Caco-2 (cell line): Measurements from ENCODE around the gene CD86. TPM values are rescaled to one million over a fixed set of nuclear protein-coding genes. Genes with fewer than 3 reads are reported as not detected.

Experiments used
- BruUV-seq: library from RNA; stranded (reverse); fragments of 400-500 nt; replicated peaks from 2 replicates; lab custom pipeline; 2021; lab: Mats Ljungman, UMichigan
- CTCF ChIA-PET: fragments of 300-600 bp; sonication (Branson Sonifier 250); formaldehyde crosslinking; loops from one replicate; lab custom pipeline; 2022; ENCODE audit warnings: antibody characterized with exemption; lab: Charles Lee
- POLR2A ChIA-PET: fragments of 300-600 bp; sonication (Branson Sonifier 250); formaldehyde crosslinking; loops from one replicate; lab custom pipeline; 2022; ENCODE audit warnings: antibody characterized with exemption; lab: Charles Lee
- DNase-seq, 2 experiments: peaks; one replicate each; pipeline versions ENCODE4 v3.0.0 to v3.0.0-alpha.2; 2020 to 2022
- H3K27me3 ChIP-seq: replicated peaks from 2 replicates; pipeline ENCODE4 v1.6.0; 2011; ENCODE audit warnings: low read length; ENCODE audit not compliant: control insufficient read depth, insufficient read depth
- H3K36me3 ChIP-seq: 2 replicates; pipeline ENCODE4 v1.5.1; 2011; ENCODE audit warnings: low read length; ENCODE audit not compliant: control insufficient read depth, insufficient read depth
- H3K4me1 ChIP-seq: fragments of 250-450 bp; sonication (Bioruptor Pico); 2 replicates; pipeline ENCODE4 v1.5.1; 2020; ENCODE audit warnings: mild to moderate bottlenecking
- H3K4me3 ChIP-seq: 2 replicates; pipeline ENCODE4 v1.5.1; 2011; ENCODE audit warnings: low read depth, mild to moderate bottlenecking, control low read depth, low read length
- H3K9me3 ChIP-seq: fragments of 250-450 bp; sonication (Bioruptor Pico); 2 replicates; pipeline ENCODE4 v1.5.1; 2020; ENCODE audit warnings: mild to moderate bottlenecking, moderate library complexity
- H3K27ac Mint-ChIP-seq: one replicate; pipeline ENCODE4 v1.8.0; 2022; ENCODE audit warnings: mixed read lengths; ENCODE audit not compliant: unreplicated experiment
- H3K27me3 Mint-ChIP-seq: one replicate; pipeline ENCODE4 v1.8.0; 2022; ENCODE audit warnings: mixed read lengths; ENCODE audit not compliant: insufficient read depth, unreplicated experiment
- H3K36me3 Mint-ChIP-seq: one replicate; pipeline ENCODE4 v1.8.0; 2022; ENCODE audit warnings: mild to moderate bottlenecking, mixed read lengths; ENCODE audit not compliant: insufficient read depth, unreplicated experiment
- H3K4me1 Mint-ChIP-seq: one replicate; pipeline ENCODE4 v1.8.0; 2022; ENCODE audit warnings: low read depth, mixed read lengths; ENCODE audit not compliant: unreplicated experiment
- H3K4me3 Mint-ChIP-seq: one replicate; pipeline ENCODE4 v1.8.0; 2022; ENCODE audit warnings: mild to moderate bottlenecking, moderate library complexity, mixed read lengths; ENCODE audit not compliant: unreplicated experiment
- H3K9me3 Mint-ChIP-seq: one replicate; pipeline ENCODE4 v1.8.0; 2022; ENCODE audit warnings: mixed read lengths; ENCODE audit not compliant: unreplicated experiment
- intact Hi-C: fragments of 100-400 bp; cut with micrococcal nuclease; formaldehyde crosslinking; loops from one replicate; pipeline ENCODE4 v1.10.0; 2022; ENCODE audit not compliant: unreplicated experiment
- total RNA-seq: library from RNA; stranded (reverse); gene quantifications from 2 replicates; pipeline ENCODE4 v1.2.3, GENCODE V29; 2022
- TF ChIP-seq, protein P1 (sequence below), 2 experiments: fragments of 200-600 bp in 1 of 2; IDR thresholded peaks; 1 replicate in 1 of 2; 2 replicates in 1 of 2; pipeline versions ENCODE4 v1.5.1 to v1.8.0; 2011 to 2022; ENCODE audit warnings: antibody characterized with exemption in 1 of 2, control low read depth in 1 of 2, inconsistent platforms in 1 of 2, low read depth in 1 of 2, low read length in 1 of 2, mild to moderate bottlenecking in 1 of 2, moderate library complexity in 1 of 2; ENCODE audit not compliant: insufficient read depth in 1 of 2, severe bottlenecking in 1 of 2, unreplicated experiment in 1 of 2

CD86 gene
- total RNA-seq, 1 experiment from 2014 or later, result not detected

DNA sequence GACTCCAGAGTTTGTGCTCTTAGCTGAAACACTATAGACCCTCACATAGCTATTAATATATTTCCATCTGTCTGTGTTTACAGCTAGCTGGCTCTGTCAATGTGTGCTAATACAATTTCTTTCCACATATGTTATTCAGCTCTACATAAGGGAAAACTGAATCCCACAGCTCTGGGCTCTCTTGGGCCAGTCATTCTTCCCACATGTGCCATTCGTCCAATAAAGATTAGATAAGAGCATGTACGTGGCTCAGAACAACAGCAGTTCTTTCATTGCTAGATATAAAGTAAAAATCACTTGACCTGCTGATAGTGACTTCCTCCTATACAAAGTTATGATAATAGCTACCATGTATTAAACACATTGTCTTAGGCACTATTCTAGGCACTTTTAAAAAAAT, 30.4 kb upstream of the CD86 start:
- no peaks in the 10 kb centered on the region for H3K27me3 ChIP-seq
- TF ChIP-seq, protein P1, sequence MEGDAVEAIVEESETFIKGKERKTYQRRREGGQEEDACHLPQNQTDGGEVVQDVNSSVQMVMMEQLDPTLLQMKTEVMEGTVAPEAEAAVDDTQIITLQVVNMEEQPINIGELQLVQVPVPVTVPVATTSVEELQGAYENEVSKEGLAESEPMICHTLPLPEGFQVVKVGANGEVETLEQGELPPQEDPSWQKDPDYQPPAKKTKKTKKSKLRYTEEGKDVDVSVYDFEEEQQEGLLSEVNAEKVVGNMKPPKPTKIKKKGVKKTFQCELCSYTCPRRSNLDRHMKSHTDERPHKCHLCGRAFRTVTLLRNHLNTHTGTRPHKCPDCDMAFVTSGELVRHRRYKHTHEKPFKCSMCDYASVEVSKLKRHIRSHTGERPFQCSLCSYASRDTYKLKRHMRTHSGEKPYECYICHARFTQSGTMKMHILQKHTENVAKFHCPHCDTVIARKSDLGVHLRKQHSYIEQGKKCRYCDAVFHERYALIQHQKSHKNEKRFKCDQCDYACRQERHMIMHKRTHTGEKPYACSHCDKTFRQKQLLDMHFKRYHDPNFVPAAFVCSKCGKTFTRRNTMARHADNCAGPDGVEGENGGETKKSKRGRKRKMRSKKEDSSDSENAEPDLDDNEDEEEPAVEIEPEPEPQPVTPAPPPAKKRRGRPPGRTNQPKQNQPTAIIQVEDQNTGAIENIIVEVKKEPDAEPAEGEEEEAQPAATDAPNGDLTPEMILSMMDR (IDR thresholded peaks at IDR 0.05; ENCODE audit: insufficient read depth in 1 of 2, low read depth in 1 of 2, low read length in 1 of 2, severe bottlenecking in 1 of 2, unreplicated experiment in 1 of 2), result no peak
- Mint-ChIP-seq H3K36me3 (no peaks in the 10 kb centered on the region), H3K4me1 (no peaks in the 10 kb centered on the region), H3K9me3 (no peaks in the 10 kb centered on the region), H3K27me3 (peaks cover 5% of the 10 kb centered on the region), H3K27ac (no peak overlapping the region), H3K4me3 (no peak overlapping the region)
- ChIA-PET POLR2A (no interaction called here), CTCF (no interaction called here)
- BruUV-seq, result no TSS peak
- H3K9me3 ChIP-seq, result no peaks in the 10 kb centered on the region
- peaks cover 6% of the 10 kb centered on the region; the same call in 1 of the 2 replicates for H3K4me1 ChIP-seq
- H3K4me3 ChIP-seq, result no peak overlapping the region
- no peaks in the 10 kb centered on the region for H3K36me3 ChIP-seq
- intact Hi-C loops, result no loop called here
- DNase-seq, result no peak

DNA sequence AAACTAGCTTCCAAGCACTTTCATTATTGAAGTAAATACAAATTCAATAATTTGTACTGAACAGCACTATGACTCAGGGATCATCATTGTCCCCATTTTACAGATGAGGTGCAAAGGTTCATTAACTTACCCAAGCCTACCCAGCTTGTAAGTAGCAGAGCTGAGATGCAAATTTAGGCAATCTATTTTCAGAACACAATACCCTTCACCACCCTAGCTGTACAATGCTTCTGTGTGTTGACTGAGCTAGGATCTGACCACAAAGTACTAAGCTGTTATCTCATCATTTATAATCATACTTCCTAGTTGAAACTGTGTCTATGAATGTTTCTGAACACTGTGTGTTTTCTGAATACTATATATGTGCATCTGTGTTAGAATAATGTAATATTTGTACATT, 29.9 kb upstream of the CD86 start:
- no peak overlapping the region for H3K27ac Mint-ChIP-seq
- no peaks in the 10 kb centered on the region for H3K4me1 Mint-ChIP-seq
- ChIA-PET CTCF (no interaction called here), POLR2A (no interaction called here)
- Histone ChIP-seq H3K9me3 (no peaks in the 10 kb centered on the region), H3K4me3 (no peak overlapping the region), H3K36me3 (no peaks in the 10 kb centered on the region), H3K27me3 (no peaks in the 10 kb centered on the region), H3K4me1 (peaks cover 6% of the 10 kb centered on the region; the same call in 1 of the 2 replicates)
- peaks cover 5% of the 10 kb centered on the region for H3K27me3 Mint-ChIP-seq
- H3K36me3 Mint-ChIP-seq, result no peaks in the 10 kb centered on the region
- TF ChIP-seq, protein P1 (IDR thresholded peaks at IDR 0.05; ENCODE audit: insufficient read depth in 1 of 2, low read depth in 1 of 2, low read length in 1 of 2, severe bottlenecking in 1 of 2, unreplicated experiment in 1 of 2), result no peak
- intact Hi-C loops, result no loop called here
- H3K4me3 Mint-ChIP-seq, result no peak overlapping the region
- no TSS peak for BruUV-seq
- no peak for DNase-seq
- H3K9me3 Mint-ChIP-seq, result no peaks in the 10 kb centered on the region

DNA sequence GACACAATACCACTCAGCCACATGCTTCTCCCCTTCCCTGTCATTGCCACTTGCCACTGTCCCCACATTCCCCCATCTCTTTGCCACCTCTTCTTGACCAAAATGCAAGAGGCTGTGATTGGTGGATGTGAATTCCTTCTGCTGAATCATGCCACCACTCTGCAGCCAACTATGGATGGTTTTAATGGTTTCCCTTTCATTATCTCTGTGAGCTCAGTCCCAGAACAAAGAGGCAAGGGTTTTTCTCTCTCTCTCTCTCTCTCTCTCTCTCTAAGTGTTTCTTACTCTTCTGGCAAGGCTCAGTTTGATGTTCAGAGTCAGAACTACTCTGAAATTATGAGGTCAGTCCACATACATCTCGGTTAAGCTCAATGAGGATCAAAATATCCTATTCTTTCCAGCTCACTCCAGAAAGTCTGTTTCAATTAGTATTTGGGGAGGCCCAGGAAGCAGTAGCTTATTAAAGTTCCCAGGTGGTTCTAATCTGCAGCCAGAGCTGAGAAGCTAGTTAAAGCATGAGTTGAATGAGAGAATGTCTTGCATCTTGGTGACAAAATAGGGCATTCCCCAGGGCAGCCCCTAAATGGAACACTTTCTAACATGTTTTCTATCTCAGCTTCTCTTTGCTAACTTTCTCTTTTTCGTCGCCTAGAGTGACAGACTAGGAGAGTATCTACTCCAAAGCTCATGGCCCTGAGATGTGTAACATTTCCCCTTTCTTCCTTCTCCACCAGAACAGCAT, 24.6 kb upstream of the CD86 start:
- H3K27ac Mint-ChIP-seq, result no peak overlapping the region
- no peaks in the 10 kb centered on the region for H3K4me1 Mint-ChIP-seq
- Histone ChIP-seq H3K27me3 (no peaks in the 10 kb centered on the region), H3K36me3 (no peaks in the 10 kb centered on the region), H3K4me1 (no peaks in the 10 kb centered on the region), H3K4me3 (no peak overlapping the region), H3K9me3 (no peaks in the 10 kb centered on the region; the same call in 1 of the 2 replicates)
- TF ChIP-seq, protein P1 (IDR thresholded peaks at IDR 0.05; ENCODE audit: insufficient read depth in 1 of 2, low read depth in 1 of 2, low read length in 1 of 2, severe bottlenecking in 1 of 2, unreplicated experiment in 1 of 2), result no peak
- no TSS peak for BruUV-seq
- H3K27me3 Mint-ChIP-seq, result peaks cover 3% of the 10 kb centered on the region
- DNase-seq, result no peak
- H3K9me3 Mint-ChIP-seq, result peaks cover 5% of the 10 kb centered on the region
- H3K36me3 Mint-ChIP-seq, result no peaks in the 10 kb centered on the region
- H3K4me3 Mint-ChIP-seq, result no peak overlapping the region
- intact Hi-C loops, result no loop called here
- CTCF ChIA-PET, result no interaction called here
- POLR2A ChIA-PET, result no interaction called here
